NCI-H2081 (cell line): Measurements from ENCODE around the gene BIVM.

Experiments used
- DNase-seq, 2 experiments: peaks; one replicate each; lab custom pipeline; 2025; lab: John Stamatoyannopoulos, UW

BIVM gene

GRCh38 chr13:102784483-102784882 lies 14.4 kb upstream of the BIVM start:
- DNase-seq: no peak

GRCh38 chr13:102788683-102789082 lies 10.2 kb upstream of the BIVM start:
- no peak for DNase-seq

GRCh38 chr13:102792396-102792795 lies 6.5 kb upstream of the BIVM start:
- DNase-seq: no peak

- DNase-seq: no peak
These were observed 5.1 kb upstream of the BIVM start for GRCh38 chr13:102793611-102794355.

GRCh38 chr13:102799426-102800144 lies 666 bp downstream of the BIVM start:
- peak in 1 of 2 experiments; percentile 4 for DNase-seq

GRCh38 chr13:102800145-102801041 lies 1.5 kb downstream of the BIVM start:
- DNase-seq: peak; percentile 78 to 79

- no peak for DNase-seq
These were observed 6.8 kb downstream of the BIVM start for GRCh38 chr13:102805680-102806079.

GRCh38 chr13:102807699-102808098 lies 8.8 kb downstream of the BIVM start:
- no peak for DNase-seq

GRCh38 chr13:102812611-102813287 lies 13.8 kb downstream of the BIVM start:
- DNase-seq: no peak

- DNase-seq: no peak
These were observed 15.2 kb downstream of the BIVM start for GRCh38 chr13:102814025-102814607.

GRCh38 chr13:102814793-102815192 lies 15.9 kb downstream of the BIVM start:
- no peak for DNase-seq

- no peak for DNase-seq
These were observed 16.9 kb downstream of the BIVM start for GRCh38 chr13:102815788-102816187.

GRCh38 chr13:102816708-102817107 lies 17.8 kb downstream of the BIVM start:
- DNase-seq: no peak

- DNase-seq: no peak
These were observed 18.3 kb downstream of the BIVM start for GRCh38 chr13:102817241-102817640.

GRCh38 chr13:102817907-102818306 lies 19.0 kb downstream of the BIVM start:
- DNase-seq: no peak

GRCh38 chr13:102825400-102825799 lies 26.5 kb downstream of the BIVM start:
- DNase-seq: no peak

- no peak for DNase-seq
These were observed 27.2 kb downstream of the BIVM start for GRCh38 chr13:102825921-102826706.

- peak in 1 of 2 experiments; percentile 2 for DNase-seq
These were observed 31.7 kb downstream of the BIVM start for GRCh38 chr13:102830646-102831045.

GRCh38 chr13:102836471-102836870 lies 37.6 kb downstream of the BIVM start:
- no peak for DNase-seq

GRCh38 chr13:102838273-102838672 lies 39.4 kb downstream of the BIVM start:
- DNase-seq: no peak

GRCh38 chr13:102838982-102839381 lies 40.1 kb downstream of the BIVM start:
- DNase-seq: no peak
